Activated T-helper 2 cell treated with anti-CD3 and anti-CD28 coated beads, Interferon-gamma antibody, Interleukin-2, Interleukin-4, amounts not matched to agents 10 μg/mL and 5 μg/mL and 100 μg/mL, durations not matched to agents 14 hours and 24 hours and 36 hours (primary cell): ENCODE measurements around the gene ZNF462. TPM values are rescaled to one million over a fixed set of nuclear protein-coding genes. Genes with fewer than 3 reads are reported as not detected.

ENCODE experiments used
- DNase-seq: peaks from one replicate; pipeline ENCODE4 v3.0.0; 2021; ENCODE audit warnings: low spot score
- H3K27ac Mint-ChIP-seq: one replicate; pipeline ENCODE4 v1.8.0; 2021; ENCODE audit warnings: mixed read lengths
- H3K27me3 Mint-ChIP-seq: one replicate; pipeline ENCODE4 v1.8.0; 2021; ENCODE audit warnings: low read depth, mixed read lengths
- H3K36me3 Mint-ChIP-seq: one replicate; pipeline ENCODE4 v1.8.0; 2021; ENCODE audit warnings: low read depth, mixed read lengths
- H3K4me1 Mint-ChIP-seq: one replicate; pipeline ENCODE4 v1.8.0; 2021; ENCODE audit warnings: low read depth, mixed read lengths
- H3K4me3 Mint-ChIP-seq: one replicate; pipeline ENCODE4 v1.8.0; 2021; ENCODE audit warnings: low read depth, mild to moderate bottlenecking, moderate library complexity, mixed read lengths
- H3K9me3 Mint-ChIP-seq: one replicate; pipeline ENCODE4 v1.8.0; 2021; ENCODE audit warnings: mixed read lengths
- intact Hi-C: fragments of 100-400 bp; cut with micrococcal nuclease; formaldehyde crosslinking; loops from one replicate; pipeline ENCODE4 v1.15.1; 2023
- total RNA-seq: library from RNA; stranded (reverse); gene quantifications from 2 replicates; pipeline ENCODE4 v1.2.3, GENCODE V29; 2022

ZNF462 gene
- total RNA-seq, 1 donor from 2014 or later, result 0.09 TPM

DNA sequence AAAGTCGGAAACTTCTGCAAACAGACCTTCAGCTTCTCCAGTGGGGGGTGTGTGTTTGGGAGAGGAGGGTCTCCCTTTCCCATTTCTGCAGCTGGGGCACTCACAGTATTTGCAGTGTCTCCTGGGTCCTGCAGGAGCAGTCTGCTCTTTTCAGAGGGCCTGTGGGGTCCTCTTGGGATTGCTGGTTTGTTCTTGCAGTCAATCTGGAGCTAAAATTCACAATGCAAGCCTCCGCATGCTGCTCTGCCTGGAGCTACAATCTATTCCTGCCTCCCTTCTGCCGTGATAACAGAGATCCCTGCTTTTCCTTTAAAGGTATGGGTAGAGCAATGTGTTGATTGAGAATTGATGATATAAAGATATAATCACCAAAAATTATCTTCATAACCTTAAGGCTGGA is 43.2 kb downstream of the ZNF462 start:
- no peaks in the 10 kb centered on the region for H3K36me3 Mint-ChIP-seq
- peaks cover 3% of the 10 kb centered on the region for H3K9me3 Mint-ChIP-seq
- H3K27ac Mint-ChIP-seq, result no peak overlapping the region
- H3K4me1 Mint-ChIP-seq, result peaks cover 3% of the 10 kb centered on the region
- H3K4me3 Mint-ChIP-seq, result no peak overlapping the region
- H3K27me3 Mint-ChIP-seq, result no peaks in the 10 kb centered on the region
- intact Hi-C loops, result no loop called here
- no peak for DNase-seq

GRCh38 chr9:106911951-106912350 is 49.0 kb downstream of the ZNF462 start:
- H3K9me3 Mint-ChIP-seq, result no peaks in the 10 kb centered on the region
- DNase-seq, result no peak
- no peaks in the 10 kb centered on the region for H3K36me3 Mint-ChIP-seq
- peaks cover 3% of the 10 kb centered on the region for H3K4me1 Mint-ChIP-seq
- H3K27me3 Mint-ChIP-seq, result no peaks in the 10 kb centered on the region
- H3K27ac Mint-ChIP-seq, result no peak overlapping the region
- H3K4me3 Mint-ChIP-seq, result no peak overlapping the region
- intact Hi-C loops, result no loop called here

GRCh38 chr9:106913276-106913675 is 50.3 kb downstream of the ZNF462 start:
- Mint-ChIP-seq H3K36me3 (no peaks in the 10 kb centered on the region), H3K27ac (no peak overlapping the region), H3K4me3 (no peak overlapping the region), H3K27me3 (no peaks in the 10 kb centered on the region), H3K9me3 (no peaks in the 10 kb centered on the region), H3K4me1 (peaks cover 3% of the 10 kb centered on the region)
- intact Hi-C loops, result no loop called here
- no peak for DNase-seq

DNA sequence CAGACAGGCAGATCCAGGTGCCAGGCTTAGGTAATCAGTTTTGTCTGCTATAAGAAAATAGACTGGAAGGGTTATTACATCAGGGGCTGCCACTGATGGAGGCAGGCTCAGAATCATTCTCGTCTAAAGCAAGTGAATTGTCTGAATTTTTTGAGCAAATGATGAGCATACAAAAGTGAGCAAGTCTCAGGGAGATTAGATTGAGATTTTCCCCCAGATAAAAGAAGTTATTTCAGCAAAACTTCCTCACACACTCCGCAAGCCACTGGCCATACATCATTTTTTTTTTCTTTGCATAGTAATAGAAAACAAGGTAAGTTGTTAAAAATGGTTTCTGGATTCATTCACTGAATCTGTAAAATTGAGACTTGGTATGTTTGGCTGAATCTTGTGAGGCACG is 52.9 kb downstream of the ZNF462 start:
- Mint-ChIP-seq H3K27me3 (no peaks in the 10 kb centered on the region), H3K27ac (no peak overlapping the region), H3K4me1 (no peaks in the 10 kb centered on the region), H3K9me3 (no peaks in the 10 kb centered on the region), H3K36me3 (no peaks in the 10 kb centered on the region), H3K4me3 (no peak overlapping the region)
- no peak for DNase-seq
- intact Hi-C loops, result no loop called here

DNA sequence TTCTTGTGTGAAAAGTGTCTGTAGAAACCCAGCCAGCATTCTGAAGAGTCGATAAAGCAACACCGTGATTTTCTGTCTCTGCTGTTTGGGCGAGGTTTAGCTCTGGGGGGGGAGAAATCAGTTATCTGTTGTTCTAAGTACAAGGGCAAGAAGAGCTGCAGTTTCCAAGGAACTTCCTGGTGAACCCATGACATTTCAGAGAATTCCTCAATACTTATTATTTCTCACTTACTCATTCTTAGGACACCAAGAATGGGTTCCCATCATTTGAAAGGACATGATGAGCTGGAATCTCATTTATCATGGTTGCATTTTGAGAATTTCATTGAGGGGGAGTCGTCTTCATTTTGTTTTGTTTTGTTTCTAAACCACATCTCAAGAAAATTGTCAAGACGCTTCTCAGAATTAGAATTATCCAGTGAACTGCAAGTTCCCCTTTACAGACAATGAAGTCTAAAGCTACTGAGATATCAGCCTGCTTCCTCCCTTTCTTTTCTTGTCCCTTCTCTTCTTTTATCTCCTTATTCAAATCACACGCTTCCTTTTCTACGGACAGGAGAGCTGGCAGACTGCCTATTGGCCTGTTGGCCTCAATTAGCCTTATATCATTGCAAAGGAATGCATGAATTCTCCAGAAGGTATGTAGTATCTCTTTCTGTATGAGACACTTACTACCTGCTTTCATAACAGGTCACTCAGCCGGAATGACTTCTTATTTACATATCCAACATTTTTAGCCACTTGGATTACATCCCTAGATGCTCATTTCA is 53.7 kb downstream of the ZNF462 start:
- no peak for DNase-seq
- Mint-ChIP-seq H3K9me3 (peaks cover 3% of the 10 kb centered on the region), H3K27ac (no peak overlapping the region), H3K4me1 (no peaks in the 10 kb centered on the region), H3K27me3 (no peaks in the 10 kb centered on the region), H3K4me3 (no peak overlapping the region), H3K36me3 (no peaks in the 10 kb centered on the region)
- intact Hi-C loops, result no loop called here

- no peaks in the 10 kb centered on the region for H3K4me1 Mint-ChIP-seq
- no peaks in the 10 kb centered on the region for H3K36me3 Mint-ChIP-seq
- no peak overlapping the region for H3K4me3 Mint-ChIP-seq
- H3K9me3 Mint-ChIP-seq, result peaks cover 6% of the 10 kb centered on the region
- intact Hi-C loops, result no loop called here
- H3K27me3 Mint-ChIP-seq, result no peaks in the 10 kb centered on the region
- no peak for DNase-seq
- no peak overlapping the region for H3K27ac Mint-ChIP-seq
Measured at GRCh38 chr9:106918825-106919509, 56.0 kb downstream of the ZNF462 start.

DNA sequence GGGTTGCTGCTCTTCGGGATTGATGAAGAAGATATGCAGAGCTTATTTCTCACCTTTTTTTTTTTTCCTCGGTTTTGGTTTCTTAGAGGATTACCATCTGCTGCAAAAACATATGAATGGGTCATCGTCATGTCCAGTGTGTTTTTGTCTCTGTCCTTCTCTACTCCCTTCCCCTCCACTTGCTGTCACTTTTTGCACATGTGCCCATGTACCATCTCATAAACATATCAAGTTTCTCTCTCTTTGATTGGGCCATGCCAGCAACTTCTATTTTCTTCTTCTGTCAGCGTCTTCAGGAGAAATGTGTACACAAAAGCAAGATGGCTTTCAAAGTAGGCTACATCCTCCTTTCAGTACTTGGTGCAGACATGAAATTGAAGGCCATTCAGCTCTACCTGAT is 57.1 kb downstream of the ZNF462 start:
- H3K4me3 Mint-ChIP-seq, result no peak overlapping the region
- no peak for DNase-seq
- no peaks in the 10 kb centered on the region for H3K36me3 Mint-ChIP-seq
- H3K9me3 Mint-ChIP-seq, result peaks cover 12% of the 10 kb centered on the region
- H3K27ac Mint-ChIP-seq, result no peak overlapping the region
- intact Hi-C loops, result no loop called here
- H3K4me1 Mint-ChIP-seq, result no peaks in the 10 kb centered on the region
- no peaks in the 10 kb centered on the region for H3K27me3 Mint-ChIP-seq

- H3K27me3 Mint-ChIP-seq, result no peaks in the 10 kb centered on the region
- peaks cover 14% of the 10 kb centered on the region for H3K9me3 Mint-ChIP-seq
- DNase-seq, result no peak
- H3K4me3 Mint-ChIP-seq, result no peak overlapping the region
- intact Hi-C loops, result no loop called here
- H3K36me3 Mint-ChIP-seq, result no peaks in the 10 kb centered on the region
- H3K27ac Mint-ChIP-seq, result no peak overlapping the region
- H3K4me1 Mint-ChIP-seq, result no peaks in the 10 kb centered on the region
Measured at GRCh38 chr9:106920701-106921283, 57.8 kb downstream of the ZNF462 start.

DNA sequence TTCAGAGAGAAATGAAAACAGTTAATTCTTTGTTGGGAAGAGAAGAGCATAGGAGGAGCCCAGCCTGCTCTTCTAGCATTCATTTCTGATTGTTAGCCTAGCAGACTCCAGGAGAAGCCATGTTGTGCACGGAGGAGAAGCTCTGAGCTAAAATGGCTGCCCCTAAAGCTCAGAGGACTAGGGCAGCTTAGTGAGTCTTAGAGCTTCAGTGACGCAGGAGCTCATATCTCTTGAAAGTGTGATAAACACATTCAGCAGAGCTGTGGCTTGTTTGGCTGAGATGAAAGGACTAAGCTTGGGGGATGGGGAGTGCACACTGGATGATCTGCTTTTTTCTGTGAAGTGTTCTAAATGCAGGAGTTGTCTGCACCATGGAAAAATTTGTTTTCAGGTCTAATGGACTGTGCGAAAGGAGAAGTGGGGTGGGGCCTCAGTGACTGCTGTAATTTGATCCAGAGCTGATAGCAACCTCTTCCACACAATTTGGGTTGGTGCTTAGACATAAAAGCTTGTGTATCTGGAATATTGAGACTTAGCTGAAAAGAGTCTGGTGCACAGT is 58.5 kb downstream of the ZNF462 start:
- no peak overlapping the region for H3K27ac Mint-ChIP-seq
- peaks cover 18% of the 10 kb centered on the region for H3K9me3 Mint-ChIP-seq
- H3K36me3 Mint-ChIP-seq, result no peaks in the 10 kb centered on the region
- H3K4me1 Mint-ChIP-seq, result no peaks in the 10 kb centered on the region
- no peak overlapping the region for H3K4me3 Mint-ChIP-seq
- H3K27me3 Mint-ChIP-seq, result no peaks in the 10 kb centered on the region
- intact Hi-C loops, result no loop called here
- no peak for DNase-seq

GRCh38 chr9:106922026-106922425 is 59.1 kb downstream of the ZNF462 start:
- Mint-ChIP-seq H3K27me3 (no peaks in the 10 kb centered on the region), H3K36me3 (no peaks in the 10 kb centered on the region), H3K9me3 (peaks cover 21% of the 10 kb centered on the region), H3K4me3 (no peak overlapping the region), H3K4me1 (no peaks in the 10 kb centered on the region), H3K27ac (no peak overlapping the region)
- DNase-seq, result no peak
- intact Hi-C loops, result no loop called here

- Mint-ChIP-seq H3K4me1 (no peaks in the 10 kb centered on the region), H3K36me3 (no peaks in the 10 kb centered on the region), H3K9me3 (peaks cover 27% of the 10 kb centered on the region), H3K27me3 (no peaks in the 10 kb centered on the region), H3K4me3 (no peak overlapping the region), H3K27ac (no peak overlapping the region)
- no peak for DNase-seq
- intact Hi-C loops, result no loop called here
Measured at GRCh38 chr9:106925392-106925791, 62.4 kb downstream of the ZNF462 start.

GRCh38 chr9:106927916-106928315 is 65.0 kb downstream of the ZNF462 start:
- H3K36me3 Mint-ChIP-seq, result no peaks in the 10 kb centered on the region
- intact Hi-C loops, result no loop called here
- no peak for DNase-seq
- H3K4me3 Mint-ChIP-seq, result no peak overlapping the region
- no peaks in the 10 kb centered on the region for H3K27me3 Mint-ChIP-seq
- no peaks in the 10 kb centered on the region for H3K4me1 Mint-ChIP-seq
- peaks cover 26% of the 10 kb centered on the region for H3K9me3 Mint-ChIP-seq
- H3K27ac Mint-ChIP-seq, result no peak overlapping the region

DNA sequence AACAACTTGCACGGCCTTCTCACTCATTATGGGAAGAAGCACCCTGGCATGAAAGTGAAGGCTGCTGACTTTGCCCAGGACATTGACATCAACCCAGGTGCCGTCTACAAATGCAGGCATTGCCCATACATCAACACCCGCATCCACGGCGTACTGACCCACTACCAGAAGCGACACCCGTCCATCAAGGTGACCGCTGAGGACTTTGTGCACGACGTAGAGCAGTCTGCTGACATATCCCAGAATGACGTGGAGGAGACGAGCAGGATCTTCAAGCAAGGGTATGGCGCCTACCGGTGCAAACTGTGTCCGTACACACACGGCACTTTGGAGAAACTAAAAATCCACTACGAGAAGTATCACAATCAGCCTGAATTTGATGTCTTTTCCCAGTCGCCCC is 65.4 kb downstream of the ZNF462 start:
- peaks cover 26% of the 10 kb centered on the region for H3K9me3 Mint-ChIP-seq
- H3K4me1 Mint-ChIP-seq, result no peaks in the 10 kb centered on the region
- intact Hi-C loops, result no loop called here
- no peaks in the 10 kb centered on the region for H3K36me3 Mint-ChIP-seq
- no peak overlapping the region for H3K27ac Mint-ChIP-seq
- H3K27me3 Mint-ChIP-seq, result no peaks in the 10 kb centered on the region
- no peak overlapping the region for H3K4me3 Mint-ChIP-seq
- DNase-seq, result no peak
